GM18520 (cell line): ENCODE measurements around the gene CRYAA.

ENCODE experiments used
- ATAC-seq: cut with Tn5 transposase; IDR thresholded peaks from one replicate; pipeline ENCODE4 v1.9.1; 2021; ENCODE audit not compliant: unreplicated experiment

Gene CRYAA

GRCh38 chr21:43198376-43198775 is 29.6 kb downstream of the CRYAA start:
- no peak for ATAC-seq

GRCh38 chr21:43201491-43201890 is 32.7 kb downstream of the CRYAA start:
- ATAC-seq = no peak

DNA sequence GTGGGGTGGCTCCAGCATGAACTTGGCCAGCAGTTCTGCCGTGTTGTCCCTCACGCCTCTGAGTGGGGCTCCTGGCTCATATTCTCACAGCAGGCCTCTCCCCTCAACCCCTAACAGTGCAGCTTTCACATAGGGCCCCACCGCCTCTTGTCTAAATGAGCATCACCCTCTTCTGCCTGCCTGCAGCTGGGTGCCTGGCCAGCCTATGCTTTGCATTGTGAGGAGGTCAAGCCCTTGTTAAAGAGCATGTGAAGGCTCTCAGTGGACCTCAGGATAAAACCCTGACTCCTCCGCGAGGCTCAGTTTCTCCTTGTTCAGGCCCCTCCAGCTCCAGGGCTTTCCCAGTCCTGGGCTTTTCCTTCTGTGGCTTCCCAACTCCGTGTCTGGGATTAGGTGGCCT is 34.8 kb downstream of the CRYAA start:
- no peak for ATAC-seq

DNA sequence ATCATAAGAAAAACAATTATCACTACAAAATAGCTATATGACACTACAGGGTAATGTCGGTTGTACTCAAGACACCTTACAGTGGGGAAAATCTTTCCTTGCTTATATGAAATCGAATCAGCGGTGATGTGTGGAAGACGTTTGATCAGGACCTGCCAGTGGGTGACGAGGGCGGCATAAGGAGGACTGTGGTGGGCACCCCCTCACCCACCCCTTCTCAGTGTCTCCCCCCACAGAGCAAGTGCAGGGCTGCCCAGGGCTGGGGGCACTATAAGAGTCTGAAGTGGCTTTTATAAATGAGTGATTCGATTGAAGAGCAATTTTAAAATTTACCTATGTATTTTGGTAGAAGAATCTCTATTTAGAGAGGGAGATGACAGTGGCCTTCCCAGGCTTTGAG is 35.8 kb downstream of the CRYAA start:
- ATAC-seq = no peak

GRCh38 chr21:43206231-43207042 is 37.6 kb downstream of the CRYAA start:
- no peak for ATAC-seq

DNA sequence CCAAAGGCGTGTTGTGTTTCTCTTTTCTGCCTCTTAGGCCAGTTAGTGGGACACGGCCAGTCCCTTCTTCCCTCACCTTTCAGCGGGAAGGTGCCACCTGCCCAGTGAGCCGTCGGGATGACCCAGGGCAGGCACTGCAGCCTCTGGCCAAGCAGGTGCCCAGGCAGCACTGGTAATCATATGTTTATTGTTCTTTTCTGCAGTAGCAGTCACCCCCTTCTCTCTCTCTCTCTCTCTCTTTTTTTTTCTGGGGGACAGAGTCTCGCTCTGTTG is 38.2 kb downstream of the CRYAA start:
- no peak for ATAC-seq

- ATAC-seq = no peak
These were observed 39.1 kb downstream of the CRYAA start for GRCh38 chr21:43207868-43208267.

GRCh38 chr21:43208561-43209332 is 39.9 kb downstream of the CRYAA start:
- no peak for ATAC-seq

GRCh38 chr21:43209575-43210453 is 41.0 kb downstream of the CRYAA start:
- no peak for ATAC-seq

DNA sequence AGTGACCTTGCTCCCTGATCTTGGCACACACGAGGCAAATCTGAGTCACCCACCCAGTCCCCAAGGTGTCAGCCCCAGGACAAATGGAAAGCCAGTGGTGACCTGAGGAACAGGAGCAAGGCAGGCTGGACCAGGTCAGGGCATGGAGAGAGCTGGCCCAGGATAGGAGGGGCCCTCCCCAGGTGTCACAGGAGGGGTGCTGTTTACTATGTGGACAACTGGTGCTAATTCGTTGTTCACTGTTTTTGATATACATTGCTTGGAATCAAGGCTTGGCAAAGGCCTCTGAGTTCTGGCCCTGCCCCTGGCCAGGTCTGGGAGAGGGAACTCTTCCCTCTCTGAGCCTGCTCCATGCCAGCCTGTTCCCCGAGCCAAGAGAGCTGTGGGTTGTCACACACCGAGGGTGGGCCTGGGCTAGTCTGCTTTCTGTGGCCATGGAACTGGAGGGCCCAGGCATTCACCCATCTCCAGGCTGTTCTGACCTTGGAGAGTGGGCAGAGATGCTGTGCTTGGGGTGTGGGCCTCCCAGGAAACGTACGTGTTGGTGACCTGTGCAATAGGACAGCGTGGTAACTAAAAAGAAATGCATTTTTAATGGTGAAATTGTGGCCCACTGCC is 41.8 kb downstream of the CRYAA start:
- ATAC-seq = no peak

DNA sequence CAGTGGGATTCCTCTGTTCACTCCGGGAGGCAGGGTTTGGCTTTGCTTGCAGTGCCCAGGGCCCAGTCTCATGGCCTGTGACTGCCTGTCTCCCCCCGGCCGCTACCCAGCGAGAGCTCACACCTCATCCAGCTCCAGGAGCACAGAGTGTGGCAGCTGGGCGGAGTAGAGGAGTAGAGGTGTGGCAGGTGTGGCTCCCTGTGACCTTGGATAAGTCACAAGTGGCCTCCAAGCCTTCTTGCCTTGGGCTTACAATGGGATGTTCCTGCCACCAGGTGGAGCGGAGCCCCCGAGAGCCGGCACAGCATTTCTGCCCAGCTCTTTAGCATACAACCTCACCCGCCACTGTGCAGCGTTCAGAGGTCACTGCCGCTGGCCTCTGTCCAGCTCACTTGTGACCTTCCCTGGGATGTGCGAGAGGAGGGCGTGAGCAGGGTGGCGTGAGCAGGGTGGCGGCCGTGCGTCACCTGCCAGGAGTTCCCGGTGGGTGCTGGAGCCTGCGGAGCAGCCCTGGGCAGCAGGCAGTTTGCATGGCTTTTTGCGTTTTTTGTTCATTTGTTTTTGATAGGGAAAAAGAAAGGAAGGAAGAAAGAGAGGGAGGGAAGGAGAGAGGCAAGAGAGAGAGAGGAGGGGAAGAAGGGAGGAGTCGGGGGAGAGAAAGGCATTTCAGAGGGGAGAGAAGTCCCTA is 42.4 kb downstream of the CRYAA start:
- no peak for ATAC-seq

GRCh38 chr21:43211760-43212115 is 42.9 kb downstream of the CRYAA start:
- ATAC-seq = no peak
